ENCODE results near the gene CLASRP. TPM values are rescaled to one million over a fixed set of nuclear protein-coding genes. Genes with fewer than 3 reads are reported as not detected.
A peak's percentile ranks its signal among the peaks of the same experiment; 100 is the strongest.

Gene CLASRP
- total RNA-seq, 1 donor = 49.4 TPM

DNA sequence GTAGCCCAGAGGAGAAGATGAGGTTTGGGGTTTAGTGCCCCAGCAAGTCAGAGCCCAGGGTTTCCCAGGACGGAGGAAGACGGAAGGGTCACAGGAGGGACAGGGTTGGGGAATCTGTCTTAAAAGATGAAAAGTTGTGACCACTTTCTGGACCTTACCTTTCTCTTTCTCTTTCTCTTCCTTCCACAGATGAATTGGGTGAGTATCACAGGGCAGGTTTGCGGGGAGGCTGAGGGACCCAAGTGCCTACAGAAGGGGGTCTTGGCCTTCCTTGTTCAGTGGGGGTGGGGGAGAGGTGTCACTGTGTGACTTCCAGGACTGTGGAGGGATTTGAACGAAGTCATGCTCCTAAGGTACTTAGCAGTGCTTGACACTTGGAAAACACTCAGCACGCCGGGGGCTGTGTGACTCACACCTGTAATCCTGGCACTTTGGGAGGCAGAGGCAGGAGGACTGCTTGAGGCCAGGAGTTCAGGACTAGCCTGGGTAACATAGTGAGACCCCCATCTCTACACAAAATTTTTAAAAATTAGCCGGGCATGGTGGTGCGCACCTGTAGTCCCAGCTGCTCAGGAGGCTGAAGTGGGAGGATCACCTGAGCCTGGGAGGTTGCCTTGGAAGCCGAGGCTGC, 29.1 kb upstream of the CLASRP start:
- Histone ChIP-seq H3K27me3 (ENCODE audit: insufficient read depth, low read length) (no peaks in the 10 kb centered on the region), H3K4me1 (ENCODE audit: insufficient read depth, low read length) (no peaks in the 10 kb centered on the region), H3K9me3 (ENCODE audit: low read depth, low read length) (no peaks in the 10 kb centered on the region), H3K4me3 (ENCODE audit: low read length) (no peak overlapping the region)

DNA sequence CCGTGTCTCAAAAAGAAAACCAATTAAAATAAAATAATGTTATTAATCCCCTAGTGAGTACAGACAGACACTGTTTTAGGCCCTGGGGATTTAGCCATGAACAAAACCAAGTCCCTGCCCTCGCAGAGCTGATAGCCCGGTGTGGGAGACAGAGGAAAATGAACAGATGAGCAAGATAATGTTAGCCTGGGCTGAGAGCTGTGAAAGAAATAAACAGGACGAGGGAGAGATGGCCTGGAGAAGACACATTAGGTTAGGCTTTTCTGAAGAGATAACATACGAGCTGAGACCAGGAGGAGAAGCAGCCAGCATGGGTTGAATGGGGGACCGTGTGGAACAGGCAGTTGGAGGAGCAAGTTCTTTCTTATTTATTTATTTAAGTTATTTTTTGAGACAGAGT, 28.5 kb upstream of the CLASRP start:
- Histone ChIP-seq H3K4me3 (ENCODE audit: low read length) (no peak overlapping the region), H3K4me1 (ENCODE audit: insufficient read depth, low read length) (no peaks in the 10 kb centered on the region), H3K9me3 (ENCODE audit: low read depth, low read length) (no peaks in the 10 kb centered on the region), H3K27me3 (ENCODE audit: insufficient read depth, low read length) (no peaks in the 10 kb centered on the region)

DNA sequence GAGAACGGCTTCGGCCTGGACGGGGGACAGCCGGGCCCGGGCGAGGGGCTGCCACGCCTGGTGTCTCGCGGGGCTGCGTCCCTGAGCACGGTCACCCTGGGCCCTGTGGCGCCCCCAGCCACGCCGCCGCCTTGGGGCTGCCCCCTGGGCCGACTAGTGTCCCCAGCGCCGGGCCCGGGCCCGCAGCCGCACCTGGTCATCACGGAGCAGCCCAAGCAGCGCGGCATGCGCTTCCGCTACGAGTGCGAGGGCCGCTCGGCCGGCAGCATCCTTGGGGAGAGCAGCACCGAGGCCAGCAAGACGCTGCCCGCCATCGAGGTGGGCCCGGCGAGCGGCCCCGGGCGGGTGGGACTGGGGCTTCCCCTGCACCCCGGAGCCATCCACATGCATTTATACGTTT, 26.9 kb upstream of the CLASRP start:
- Histone ChIP-seq H3K4me3 (ENCODE audit: low read length) (no peak overlapping the region), H3K4me1 (ENCODE audit: insufficient read depth, low read length) (peaks cover 7% of the 10 kb centered on the region), H3K9me3 (ENCODE audit: low read depth, low read length) (no peaks in the 10 kb centered on the region), H3K27me3 (ENCODE audit: insufficient read depth, low read length) (no peaks in the 10 kb centered on the region)

DNA sequence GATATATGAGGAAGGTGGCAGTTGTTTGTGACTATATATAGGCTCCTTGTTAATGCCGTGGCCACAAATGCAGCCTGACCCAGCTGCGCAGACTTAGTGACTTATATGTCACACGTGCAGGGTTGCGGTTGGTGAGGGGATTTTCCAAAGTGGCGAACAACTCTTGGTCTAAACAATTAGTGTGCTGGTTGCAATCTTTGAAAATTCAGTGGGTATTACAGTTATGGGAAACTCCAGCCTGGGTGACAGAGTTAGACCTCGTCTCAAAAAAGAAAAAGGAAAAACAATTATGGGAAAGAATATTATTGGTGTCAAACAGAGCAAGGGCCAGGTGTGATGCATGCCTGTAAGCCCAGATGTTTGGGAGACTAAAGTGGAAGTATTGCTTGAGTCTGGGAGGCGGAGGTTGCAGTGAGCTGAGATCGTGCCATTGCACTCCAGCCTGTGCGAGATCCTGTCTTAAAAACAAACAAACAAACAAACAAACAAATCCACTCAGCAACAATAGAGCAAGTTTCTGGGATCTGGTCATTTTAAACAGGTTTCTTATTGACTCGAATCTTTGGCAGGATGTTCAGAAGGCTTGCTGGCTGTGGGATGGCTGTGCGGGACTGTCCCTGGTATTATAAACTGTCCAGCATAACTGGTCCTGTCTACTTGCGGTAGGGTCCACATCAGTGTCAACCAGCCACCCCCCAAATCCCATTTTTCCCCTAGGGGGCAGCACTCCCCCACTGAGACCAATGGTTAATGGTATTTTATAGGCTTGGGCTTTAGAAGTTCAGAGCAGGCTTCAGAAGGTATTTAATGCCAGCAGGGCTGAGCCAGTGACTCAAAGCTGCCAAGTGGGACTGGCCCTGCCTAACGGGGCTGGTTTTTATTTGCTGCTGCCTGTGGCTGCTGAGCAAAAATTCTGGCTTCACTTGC, 22.2 kb upstream of the CLASRP start:
- H3K4me1 ChIP-seq (ENCODE audit: insufficient read depth, low read length) = peaks cover 9% of the 10 kb centered on the region
- H3K4me3 ChIP-seq (ENCODE audit: low read length) = no peak overlapping the region
- H3K9me3 ChIP-seq (ENCODE audit: low read depth, low read length) = no peaks in the 10 kb centered on the region
- no peaks in the 10 kb centered on the region for H3K27me3 ChIP-seq (ENCODE audit: insufficient read depth, low read length)

DNA sequence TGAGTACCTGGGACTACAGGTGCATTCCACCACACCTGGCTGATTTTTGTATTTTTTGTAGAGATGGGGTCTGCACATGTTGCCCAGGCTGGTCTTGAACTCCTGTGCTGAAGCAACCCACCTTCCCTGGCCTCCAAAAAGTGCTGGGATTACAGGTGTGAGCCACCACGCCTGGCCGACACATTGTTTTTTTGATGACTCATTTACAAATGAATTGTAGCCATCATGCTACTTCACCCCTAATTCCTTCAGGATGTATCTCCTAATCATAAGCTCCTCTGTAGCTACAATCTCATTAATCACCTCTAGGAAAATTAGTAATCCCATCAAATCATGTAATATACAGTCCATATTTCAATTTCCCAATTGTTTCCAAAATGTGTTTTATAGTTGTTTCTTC, 19.7 kb upstream of the CLASRP start:
- Histone ChIP-seq H3K4me1 (ENCODE audit: insufficient read depth, low read length) (peaks cover 9% of the 10 kb centered on the region), H3K9me3 (ENCODE audit: low read depth, low read length) (no peaks in the 10 kb centered on the region), H3K27me3 (ENCODE audit: insufficient read depth, low read length) (no peaks in the 10 kb centered on the region), H3K4me3 (ENCODE audit: low read length) (no peak overlapping the region)

DNA sequence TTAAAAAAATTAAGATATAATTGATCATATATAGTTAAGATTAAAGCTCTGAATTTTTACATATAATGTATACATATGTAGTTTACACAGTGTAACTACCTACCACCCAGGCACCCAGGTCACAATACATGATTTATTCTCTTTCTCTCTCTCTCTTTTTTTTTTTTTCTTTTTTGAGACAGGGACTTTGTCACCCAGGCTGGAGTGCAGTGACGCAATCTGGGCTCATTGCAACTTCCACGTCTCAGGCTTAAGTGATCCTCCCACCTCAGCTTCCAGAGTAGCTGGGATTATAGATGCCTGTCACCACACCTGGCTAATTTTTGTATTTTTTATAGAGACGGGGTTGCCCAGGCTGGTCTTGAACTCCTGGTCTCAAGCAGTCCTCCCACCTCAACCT, 18.8 kb upstream of the CLASRP start:
- Histone ChIP-seq H3K9me3 (ENCODE audit: low read depth, low read length) (no peaks in the 10 kb centered on the region), H3K4me1 (ENCODE audit: insufficient read depth, low read length) (peaks cover 9% of the 10 kb centered on the region), H3K27me3 (ENCODE audit: insufficient read depth, low read length) (no peaks in the 10 kb centered on the region), H3K4me3 (ENCODE audit: low read length) (no peak overlapping the region)

DNA sequence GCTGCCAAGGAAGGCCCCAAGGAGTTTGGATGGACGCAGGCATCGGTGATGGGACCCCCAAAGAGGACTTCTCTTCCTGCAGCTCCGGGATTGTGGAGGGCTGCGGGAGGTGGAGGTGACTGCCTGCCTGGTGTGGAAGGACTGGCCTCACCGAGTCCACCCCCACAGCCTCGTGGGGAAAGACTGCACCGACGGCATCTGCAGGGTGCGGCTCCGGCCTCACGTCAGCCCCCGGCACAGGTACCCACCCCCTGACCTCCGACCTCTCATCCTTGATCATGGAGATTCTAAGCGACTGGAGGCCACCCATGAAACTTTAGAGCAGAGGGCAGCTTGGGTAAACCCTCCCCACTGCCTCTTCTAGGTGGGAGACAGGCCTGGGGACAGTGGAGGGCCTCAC, 16.9 kb upstream of the CLASRP start:
- no peak overlapping the region for H3K4me3 ChIP-seq (ENCODE audit: low read length)
- no peaks in the 10 kb centered on the region for H3K27me3 ChIP-seq (ENCODE audit: insufficient read depth, low read length)
- peaks cover 3% of the 10 kb centered on the region for H3K4me1 ChIP-seq (ENCODE audit: insufficient read depth, low read length)
- H3K9me3 ChIP-seq (ENCODE audit: low read depth, low read length) = no peaks in the 10 kb centered on the region

DNA sequence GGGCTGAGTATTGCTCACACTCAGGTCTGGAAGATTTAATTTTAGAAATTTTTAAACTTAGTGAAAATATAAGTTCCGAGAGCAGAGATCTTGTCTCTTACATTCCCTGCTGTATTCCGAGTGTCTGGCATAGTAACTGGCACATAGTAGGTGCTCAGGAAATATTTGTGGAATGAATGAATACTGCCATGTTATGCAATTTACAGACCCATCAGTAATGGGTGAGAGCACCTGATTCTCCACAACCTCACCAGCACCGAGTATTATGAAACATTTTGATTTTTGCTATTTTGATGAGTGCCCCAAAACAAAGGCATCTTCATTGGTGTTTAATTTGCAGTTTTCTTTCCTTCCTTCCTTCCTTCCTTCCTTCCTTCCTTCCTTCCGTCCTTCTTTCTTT, 15.8 kb upstream of the CLASRP start:
- Histone ChIP-seq H3K4me1 (ENCODE audit: insufficient read depth, low read length) (no peaks in the 10 kb centered on the region), H3K27me3 (ENCODE audit: insufficient read depth, low read length) (no peaks in the 10 kb centered on the region), H3K4me3 (ENCODE audit: low read length) (no peak overlapping the region), H3K9me3 (ENCODE audit: low read depth, low read length) (no peaks in the 10 kb centered on the region)

DNA sequence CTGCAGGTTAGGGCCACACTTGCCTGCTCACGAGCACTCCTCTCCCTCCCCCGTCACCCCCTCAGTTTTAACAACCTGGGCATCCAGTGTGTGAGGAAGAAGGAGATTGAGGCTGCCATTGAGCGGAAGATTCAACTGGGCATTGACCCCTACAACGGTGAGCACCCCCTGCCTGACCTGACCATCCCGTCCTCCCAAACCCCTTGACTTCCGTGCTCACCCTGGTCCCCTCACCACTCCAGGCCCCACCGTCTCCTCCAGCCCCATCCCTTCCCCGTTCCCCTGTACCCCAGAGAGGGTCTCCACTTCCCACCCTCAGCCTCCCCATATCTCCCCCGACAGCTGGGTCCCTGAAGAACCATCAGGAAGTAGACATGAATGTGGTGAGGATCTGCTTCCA, 13.6 kb upstream of the CLASRP start:
- Histone ChIP-seq H3K9me3 (ENCODE audit: low read depth, low read length) (no peaks in the 10 kb centered on the region), H3K4me1 (ENCODE audit: insufficient read depth, low read length) (no peaks in the 10 kb centered on the region), H3K4me3 (ENCODE audit: low read length) (no peak overlapping the region), H3K27me3 (ENCODE audit: insufficient read depth, low read length) (no peaks in the 10 kb centered on the region)

DNA sequence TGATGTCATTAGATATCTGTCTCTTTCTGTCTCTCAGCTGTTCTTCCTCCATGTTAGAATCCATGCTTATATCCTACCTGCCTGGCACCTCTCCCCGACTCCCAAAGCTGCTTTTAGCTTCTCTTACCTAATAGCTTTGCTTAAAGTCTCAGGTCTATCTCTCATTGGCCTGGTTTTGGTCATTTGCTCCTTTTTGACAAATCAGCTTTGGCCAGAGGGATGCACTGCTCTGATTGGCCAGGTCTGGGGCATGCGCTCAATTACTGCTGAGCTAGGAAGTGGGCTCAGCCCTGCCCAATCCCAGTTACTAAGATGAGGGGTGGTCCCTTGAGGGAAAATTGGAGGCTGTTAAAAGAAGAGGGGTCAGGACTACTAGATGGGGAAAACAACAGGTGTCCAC, 11.5 kb upstream of the CLASRP start:
- H3K27me3 ChIP-seq (ENCODE audit: insufficient read depth, low read length) = no peaks in the 10 kb centered on the region
- H3K9me3 ChIP-seq (ENCODE audit: low read depth, low read length) = no peaks in the 10 kb centered on the region

DNA sequence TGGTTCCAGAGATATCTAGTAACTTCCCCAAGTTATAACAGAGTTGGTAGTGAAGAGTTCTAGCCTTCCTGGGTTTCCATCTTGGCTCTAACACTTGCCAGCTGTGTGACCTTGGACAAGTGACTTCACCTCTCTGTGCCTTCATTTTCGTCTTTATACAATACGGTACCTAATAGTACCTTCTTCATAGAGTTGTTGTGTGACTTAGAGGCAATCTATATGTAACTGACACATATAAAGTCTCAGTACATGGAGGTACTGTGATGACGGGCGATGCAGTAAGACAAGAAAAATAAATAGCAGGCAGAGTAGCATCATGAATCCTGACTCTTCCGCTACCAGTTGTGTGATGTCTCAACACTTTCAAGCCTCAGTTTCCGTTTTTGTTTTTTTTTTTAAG, 8.0 kb upstream of the CLASRP start:
- no peaks in the 10 kb centered on the region for H3K9me3 ChIP-seq (ENCODE audit: low read depth, low read length)
- H3K4me3 ChIP-seq (ENCODE audit: low read length) = no peak overlapping the region
- H3K4me1 ChIP-seq (ENCODE audit: insufficient read depth, low read length) = no peaks in the 10 kb centered on the region
- H3K27me3 ChIP-seq (ENCODE audit: insufficient read depth, low read length) = no peaks in the 10 kb centered on the region

More for the DNA sequence above, 11.5 kb upstream of the CLASRP start:
- H3K4me1 ChIP-seq (ENCODE audit: insufficient read depth, low read length) = no peaks in the 10 kb centered on the region
- no peak overlapping the region for H3K4me3 ChIP-seq (ENCODE audit: low read length)

DNA sequence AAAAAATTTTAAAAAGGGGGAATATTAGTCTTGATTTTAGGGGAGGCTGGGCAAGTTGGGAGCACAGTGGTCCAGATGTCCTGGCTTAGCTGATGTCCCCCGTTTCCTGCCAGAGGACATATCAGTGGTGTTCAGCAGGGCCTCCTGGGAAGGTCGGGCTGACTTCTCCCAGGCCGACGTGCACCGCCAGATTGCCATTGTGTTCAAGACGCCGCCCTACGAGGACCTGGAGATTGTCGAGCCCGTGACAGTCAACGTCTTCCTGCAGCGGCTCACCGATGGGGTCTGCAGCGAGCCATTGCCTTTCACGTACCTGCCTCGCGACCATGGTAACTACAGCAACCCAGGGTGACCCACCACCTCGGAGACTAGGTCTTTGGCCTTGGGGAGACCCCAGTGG, 6.4 kb upstream of the CLASRP start:
- Histone ChIP-seq H3K27me3 (ENCODE audit: insufficient read depth, low read length) (no peaks in the 10 kb centered on the region), H3K4me1 (ENCODE audit: insufficient read depth, low read length) (no peaks in the 10 kb centered on the region), H3K4me3 (ENCODE audit: low read length) (no peak overlapping the region), H3K9me3 (ENCODE audit: low read depth, low read length) (no peaks in the 10 kb centered on the region)

DNA sequence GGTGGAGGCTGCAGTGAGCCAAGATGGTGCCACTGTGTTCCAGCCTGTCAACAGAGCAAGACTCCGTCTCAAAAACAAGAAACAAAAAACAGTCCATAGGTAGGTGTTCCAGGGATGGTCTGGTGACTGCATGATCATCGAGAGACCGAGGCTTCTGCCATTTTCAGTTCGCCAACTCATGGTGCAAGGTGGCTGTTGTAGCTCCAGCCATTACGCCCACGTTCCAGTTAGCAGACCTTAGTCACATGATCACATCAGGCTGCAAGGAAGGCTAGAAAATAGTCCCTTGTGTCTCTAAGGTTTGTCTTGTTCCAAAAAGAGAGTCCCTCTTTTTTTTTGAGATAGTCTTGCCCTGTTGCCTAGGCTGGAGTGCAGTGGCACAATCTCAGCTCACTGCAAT, 3.1 kb upstream of the CLASRP start:
- Histone ChIP-seq H3K4me1 (ENCODE audit: insufficient read depth, low read length) (peaks cover 24% of the 10 kb centered on the region), H3K4me3 (ENCODE audit: low read length) (no peak overlapping the region), H3K9me3 (ENCODE audit: low read depth, low read length) (no peaks in the 10 kb centered on the region), H3K27me3 (ENCODE audit: insufficient read depth, low read length) (no peaks in the 10 kb centered on the region)

DNA sequence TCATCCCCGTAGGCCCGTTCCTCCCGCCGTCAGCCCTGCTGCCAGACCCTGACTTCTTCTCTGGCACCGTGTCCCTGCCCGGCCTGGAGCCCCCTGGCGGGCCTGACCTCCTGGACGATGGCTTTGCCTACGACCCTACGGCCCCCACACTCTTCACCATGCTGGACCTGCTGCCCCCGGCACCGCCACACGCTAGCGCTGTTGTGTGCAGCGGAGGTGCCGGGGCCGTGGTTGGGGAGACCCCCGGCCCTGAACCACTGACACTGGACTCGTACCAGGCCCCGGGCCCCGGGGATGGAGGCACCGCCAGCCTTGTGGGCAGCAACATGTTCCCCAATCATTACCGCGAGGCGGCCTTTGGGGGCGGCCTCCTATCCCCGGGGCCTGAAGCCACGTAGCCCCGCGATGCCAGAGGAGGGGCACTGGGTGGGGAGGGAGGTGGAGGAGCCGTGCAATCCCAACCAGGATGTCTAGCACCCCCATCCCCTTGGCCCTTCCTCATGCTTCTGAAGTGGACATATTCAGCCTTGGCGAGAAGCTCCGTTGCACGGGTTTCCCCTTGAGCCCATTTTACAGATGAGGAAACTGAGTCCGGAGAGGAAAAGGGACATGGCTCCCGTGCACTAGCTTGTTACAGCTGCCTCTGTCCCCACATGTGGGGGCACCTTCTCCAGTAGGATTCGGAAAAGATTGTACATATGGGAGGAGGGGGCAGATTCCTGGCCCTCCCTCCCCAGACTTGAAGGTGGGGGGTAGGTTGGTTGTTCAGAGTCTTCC, 1.3 kb upstream of the CLASRP start:
- H3K9me3 ChIP-seq (ENCODE audit: low read depth, low read length) = no peaks in the 10 kb centered on the region
- no peak overlapping the region for H3K4me3 ChIP-seq (ENCODE audit: low read length)
- H3K4me1 ChIP-seq (ENCODE audit: insufficient read depth, low read length) = peaks cover 38% of the 10 kb centered on the region
- no peaks in the 10 kb centered on the region for H3K27me3 ChIP-seq (ENCODE audit: insufficient read depth, low read length)

DNA sequence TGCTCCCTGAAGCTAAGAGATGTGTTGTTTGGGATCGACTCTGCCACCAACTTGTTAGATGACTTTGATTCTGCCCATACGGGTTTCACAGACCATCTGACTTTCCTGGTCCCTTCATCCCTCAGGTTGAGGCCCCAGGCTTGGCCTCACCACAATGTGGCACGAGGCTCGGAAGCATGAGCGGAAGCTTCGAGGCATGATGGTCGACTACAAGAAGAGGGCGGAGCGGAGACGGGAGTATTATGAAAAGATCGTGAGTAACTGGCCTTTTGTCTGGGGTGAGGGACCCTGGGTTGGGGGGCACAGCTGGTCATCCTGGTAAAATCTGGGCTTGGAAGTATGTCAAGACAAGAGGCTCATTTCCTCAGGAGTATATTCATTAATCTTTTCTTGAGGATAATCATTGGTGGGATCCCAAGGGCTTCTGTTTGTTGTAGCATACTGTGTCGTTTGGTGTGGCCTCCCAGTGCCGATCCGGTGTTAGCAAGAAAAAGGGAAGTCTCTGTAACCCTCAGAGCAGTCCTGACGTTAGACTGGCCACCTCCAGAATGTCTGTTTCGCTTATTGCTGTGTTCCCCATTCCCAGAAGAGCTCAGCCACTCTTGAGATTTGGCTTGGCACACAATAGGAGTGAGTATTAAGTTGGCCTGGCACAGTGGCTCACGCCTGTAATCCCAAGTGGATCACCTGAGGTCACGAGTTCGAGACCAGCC, 1.4 kb downstream of the CLASRP start:
- no peaks in the 10 kb centered on the region for H3K27me3 ChIP-seq (ENCODE audit: insufficient read depth, low read length)
- peaks cover 45% of the 10 kb centered on the region for H3K4me1 ChIP-seq (ENCODE audit: insufficient read depth, low read length)
- H3K9me3 ChIP-seq (ENCODE audit: low read depth, low read length) = no peaks in the 10 kb centered on the region
- peak overlapping the region; percentile 98 for H3K4me3 ChIP-seq (ENCODE audit: low read length)
